Hematopoietic multipotent progenitor cell (in vitro differentiated cells): ENCODE results near the gene CTSD. TPM values are rescaled to one million over a fixed set of nuclear protein-coding genes. Genes with fewer than 3 reads are reported as not detected.

Source experiments
- DNase-seq, 3 donors: peaks; one replicate each; pipeline ENCODE4 v3.0.0-alpha.2; 2011 to 2015; ENCODE audit warnings: low read depth in 2 of 3, low spot score in 2 of 3
- total RNA-seq: library from RNA; depleted of rRNA; stranded (reverse); fragments of >200 nt; gene quantifications from one replicate; pipeline ENCODE4 v1.2.3, GENCODE V29; 2012

Gene CTSD
- total RNA-seq, 1 donor = 259 TPM

GRCh38 chr11:1746511-1746931, 17.2 kb downstream of the CTSD start:
- DNase-seq = no peak

- DNase-seq = no peak
Measured at GRCh38 chr11:1745701-1746320, 17.9 kb downstream of the CTSD start.

GRCh38 chr11:1744891-1745700, 18.6 kb downstream of the CTSD start:
- DNase-seq = no peak

- DNase-seq = no peak
Measured at GRCh38 chr11:1744137-1744886, 19.4 kb downstream of the CTSD start.

- DNase-seq = no peak
Measured at GRCh38 chr11:1743585-1744136, 20.1 kb downstream of the CTSD start.

- no peak for DNase-seq
Measured at GRCh38 chr11:1742869-1743584, 20.7 kb downstream of the CTSD start.

GRCh38 chr11:1742371-1742770, 21.4 kb downstream of the CTSD start:
- DNase-seq = no peak

- DNase-seq = no peak
Measured at GRCh38 chr11:1741741-1742140, 22.0 kb downstream of the CTSD start.

- DNase-seq = no peak
Measured at GRCh38 chr11:1740786-1741530, 22.8 kb downstream of the CTSD start.

- no peak for DNase-seq
Measured at GRCh38 chr11:1739576-1739975, 24.2 kb downstream of the CTSD start.

- no peak for DNase-seq
Measured at GRCh38 chr11:1738380-1738779, 25.3 kb downstream of the CTSD start.

- DNase-seq = no peak
Measured at GRCh38 chr11:1737080-1737757, 26.5 kb downstream of the CTSD start.

GRCh38 chr11:1736447-1736992, 27.2 kb downstream of the CTSD start:
- DNase-seq = no peak

- DNase-seq = no peak
Measured at GRCh38 chr11:1735271-1735670, 28.5 kb downstream of the CTSD start.

- no peak for DNase-seq
Measured at GRCh38 chr11:1734641-1735081, 29.1 kb downstream of the CTSD start.

GRCh38 chr11:1733716-1734640, 29.7 kb downstream of the CTSD start:
- peak in 2 of 3 donors; percentile 26 to 57 for DNase-seq

GRCh38 chr11:1733009-1733715, 30.6 kb downstream of the CTSD start:
- DNase-seq = no peak
